IgD-negative memory B cell (primary cell): ENCODE results near the gene TMEM131L. TPM values are rescaled to one million over a fixed set of nuclear protein-coding genes. Genes with fewer than 3 reads are reported as not detected.

Experiments used
- H3K27ac Mint-ChIP-seq, 3 donors: one replicate each; pipeline ENCODE4 v1.8.0; 2020 to 2022; ENCODE audit warnings: mild to moderate bottlenecking in 3 of 3, mixed read lengths in 3 of 3, moderate library complexity in 1 of 3
- H3K27me3 Mint-ChIP-seq: one replicate; pipeline ENCODE4 v1.8.0; 2021; ENCODE audit warnings: mixed read lengths
- H3K36me3 Mint-ChIP-seq: one replicate; pipeline ENCODE4 v1.8.0; 2020; ENCODE audit warnings: mild to moderate bottlenecking, mixed read lengths
- H3K4me1 Mint-ChIP-seq, 3 donors: one replicate each; pipeline ENCODE4 v1.8.0; 2020 to 2022; ENCODE audit warnings: mixed read lengths in 3 of 3, mild to moderate bottlenecking in 1 of 3
- H3K4me3 Mint-ChIP-seq, 4 donors: one replicate each; pipeline ENCODE4 v1.8.0; 2020 to 2022; ENCODE audit warnings: mild to moderate bottlenecking in 4 of 4, mixed read lengths in 4 of 4, moderate library complexity in 3 of 4
- H3K9me3 Mint-ChIP-seq, 3 donors: one replicate each; pipeline ENCODE4 v1.8.0; 2020 to 2021; ENCODE audit warnings: mixed read lengths in 3 of 3, mild to moderate bottlenecking in 1 of 3
- polyA plus RNA-seq: library from polyadenylated mRNA; unstranded; fragments of 300-500 nt; fragmentation: Illumina TruSeq; gene quantifications from one replicate; pipeline ENCODE4 v1.2.3, GENCODE V29; 2021

The TMEM131L gene
- polyA plus RNA-seq, 1 donor from 2014 or later: 48.4 TPM

- H3K4me1 Mint-ChIP-seq: peaks cover 84 to 89% (median 86%) of the 10 kb centered on the region in 3 donors
- peaks cover 3% of the 10 kb centered on the region for H3K36me3 Mint-ChIP-seq
- peak overlapping the region; percentile 75 to 97 (median 97) for H3K27ac Mint-ChIP-seq
- H3K9me3 Mint-ChIP-seq: no peaks in the 10 kb centered on the region
- peak overlapping the region; percentile 10 to 89 (median 76) for H3K4me3 Mint-ChIP-seq
- peaks cover 2% of the 10 kb centered on the region for H3K27me3 Mint-ChIP-seq
These were observed 57.8 kb downstream of the TMEM131L start for GRCh38 chr4:153523941-153524386.

- Mint-ChIP-seq H3K4me1 (peaks cover 84 to 89% (median 86%) of the 10 kb centered on the region in 3 donors), H3K9me3 (no peaks in the 10 kb centered on the region), H3K4me3 (peak overlapping the region; percentile 48 to 89 (median 59)), H3K27ac (peak overlapping the region; percentile 75 to 97 (median 97)), H3K27me3 (peaks cover 2% of the 10 kb centered on the region), H3K36me3 (peaks cover 3% of the 10 kb centered on the region)
These were observed 58.5 kb downstream of the TMEM131L start for GRCh38 chr4:153524682-153525081.

- Mint-ChIP-seq H3K4me3 (peak overlapping the region; percentile 65 to 91 (median 73)), H3K36me3 (peaks cover 3% of the 10 kb centered on the region), H3K27me3 (peaks cover under 1% of the 10 kb centered on the region), H3K27ac (peak overlapping the region; percentile 92 to 97 (median 93)), H3K4me1 (peaks cover 72 to 86% (median 81%) of the 10 kb centered on the region in 3 donors), H3K9me3 (no peaks in the 10 kb centered on the region)
These were observed 61.5 kb downstream of the TMEM131L start for GRCh38 chr4:153527690-153528089.

GRCh38 chr4:153528705-153529485, 62.7 kb downstream of the TMEM131L start:
- Mint-ChIP-seq H3K9me3 (no peaks in the 10 kb centered on the region), H3K27ac (peak overlapping the region; percentile 92 to 97 (median 93)), H3K36me3 (peaks cover 3% of the 10 kb centered on the region), H3K4me3 (peak overlapping the region; percentile 65 to 91 (median 78)), H3K27me3 (no peaks in the 10 kb centered on the region), H3K4me1 (peaks cover 62 to 79% (median 69%) of the 10 kb centered on the region in 3 donors)

GRCh38 chr4:153529646-153530045, 63.5 kb downstream of the TMEM131L start:
- peak overlapping the region; percentile 47 to 91 (median 77) for H3K4me3 Mint-ChIP-seq
- H3K9me3 Mint-ChIP-seq: no peaks in the 10 kb centered on the region
- peaks cover 3% of the 10 kb centered on the region for H3K36me3 Mint-ChIP-seq
- H3K27me3 Mint-ChIP-seq: no peaks in the 10 kb centered on the region
- H3K27ac Mint-ChIP-seq: peak overlapping the region; percentile 92 to 97 (median 93)
- H3K4me1 Mint-ChIP-seq: peaks cover 59 to 76% (median 63%) of the 10 kb centered on the region in 3 donors

- H3K27ac Mint-ChIP-seq: peak overlapping the region; percentile 92 to 97 (median 92)
- H3K9me3 Mint-ChIP-seq: no peaks in the 10 kb centered on the region
- peaks cover 62 to 77% (median 66%) of the 10 kb centered on the region in 3 donors for H3K4me1 Mint-ChIP-seq
- peak overlapping the region; percentile 47 to 91 (median 77) for H3K4me3 Mint-ChIP-seq
- no peaks in the 10 kb centered on the region for H3K27me3 Mint-ChIP-seq
- H3K36me3 Mint-ChIP-seq: peaks cover 7% of the 10 kb centered on the region
These were observed 64.3 kb downstream of the TMEM131L start for GRCh38 chr4:153530284-153530999.

GRCh38 chr4:153531000-153531358, 64.8 kb downstream of the TMEM131L start:
- H3K27ac Mint-ChIP-seq: peak overlapping the region in 2 of 3 donors; percentile 92 to 97
- H3K9me3 Mint-ChIP-seq: no peaks in the 10 kb centered on the region
- peaks cover 67 to 79% (median 67%) of the 10 kb centered on the region in 3 donors for H3K4me1 Mint-ChIP-seq
- H3K4me3 Mint-ChIP-seq: peak overlapping the region in 2 of 4 donors; percentile 67 to 91
- H3K27me3 Mint-ChIP-seq: no peaks in the 10 kb centered on the region
- H3K36me3 Mint-ChIP-seq: peaks cover 7% of the 10 kb centered on the region

- Mint-ChIP-seq H3K27me3 (no peaks in the 10 kb centered on the region), H3K27ac (peak overlapping the region; percentile 18 to 60 (median 54)), H3K4me1 (peaks cover 68 to 80% (median 71%) of the 10 kb centered on the region in 3 donors), H3K4me3 (peak overlapping the region in 3 of 4 donors; percentile 11 to 20 (median 18)), H3K36me3 (peaks cover 3% of the 10 kb centered on the region), H3K9me3 (no peaks in the 10 kb centered on the region)
These were observed 65.9 kb downstream of the TMEM131L start for GRCh38 chr4:153531976-153532626.

- Mint-ChIP-seq H3K27me3 (no peaks in the 10 kb centered on the region), H3K4me3 (no peak overlapping the region), H3K27ac (peak overlapping the region; percentile 39 to 77 (median 54)), H3K36me3 (peaks cover 3% of the 10 kb centered on the region), H3K9me3 (no peaks in the 10 kb centered on the region), H3K4me1 (peaks cover 67 to 78% (median 68%) of the 10 kb centered on the region in 3 donors)
These were observed 66.5 kb downstream of the TMEM131L start for GRCh38 chr4:153532636-153533035.

- H3K27ac Mint-ChIP-seq: peak overlapping the region in 2 of 3 donors; percentile 76 to 77
- H3K9me3 Mint-ChIP-seq: no peaks in the 10 kb centered on the region
- H3K27me3 Mint-ChIP-seq: no peaks in the 10 kb centered on the region
- peak overlapping the region in 2 of 4 donors; percentile 24 to 31 for H3K4me3 Mint-ChIP-seq
- H3K4me1 Mint-ChIP-seq: peaks cover 65 to 77% (median 67%) of the 10 kb centered on the region in 3 donors
- H3K36me3 Mint-ChIP-seq: peaks cover 3% of the 10 kb centered on the region
These were observed 67.2 kb downstream of the TMEM131L start for GRCh38 chr4:153533387-153533786.

- no peaks in the 10 kb centered on the region for H3K9me3 Mint-ChIP-seq
- no peaks in the 10 kb centered on the region for H3K27me3 Mint-ChIP-seq
- H3K27ac Mint-ChIP-seq: peak overlapping the region; percentile 96 to 100 (median 98)
- peak overlapping the region in 3 of 4 donors; percentile 64 to 90 (median 81) for H3K4me3 Mint-ChIP-seq
- H3K36me3 Mint-ChIP-seq: peaks cover 3% of the 10 kb centered on the region
- H3K4me1 Mint-ChIP-seq: peaks cover 51 to 70% (median 52%) of the 10 kb centered on the region in 3 donors
These were observed 68.9 kb downstream of the TMEM131L start for GRCh38 chr4:153534792-153535629.

- Mint-ChIP-seq H3K27me3 (no peaks in the 10 kb centered on the region), H3K27ac (peak overlapping the region; percentile 96 to 100 (median 98)), H3K4me1 (peaks cover 53 to 70% (median 55%) of the 10 kb centered on the region in 3 donors), H3K9me3 (no peaks in the 10 kb centered on the region), H3K4me3 (peak overlapping the region; percentile 46 to 92 (median 86)), H3K36me3 (peaks cover 3% of the 10 kb centered on the region)
These were observed 69.8 kb downstream of the TMEM131L start for GRCh38 chr4:153535772-153536513.

GRCh38 chr4:153537493-153537960, 71.4 kb downstream of the TMEM131L start:
- Mint-ChIP-seq H3K27ac (peak overlapping the region in 2 of 3 donors; percentile 44 to 92), H3K4me3 (peak overlapping the region in 1 of 4 donors; percentile 32), H3K9me3 (no peaks in the 10 kb centered on the region), H3K36me3 (peaks cover 3% of the 10 kb centered on the region), H3K27me3 (no peaks in the 10 kb centered on the region), H3K4me1 (peaks cover 55 to 73% (median 66%) of the 10 kb centered on the region in 3 donors)
